Cortex of kidney (tissue), 1 donor: ENCODE measurements around the gene AP2A1.

ENCODE experiments used
- DNase-seq: peaks from one replicate; lab custom pipeline; 2025; lab: John Stamatoyannopoulos, UW

The AP2A1 gene

DNA sequence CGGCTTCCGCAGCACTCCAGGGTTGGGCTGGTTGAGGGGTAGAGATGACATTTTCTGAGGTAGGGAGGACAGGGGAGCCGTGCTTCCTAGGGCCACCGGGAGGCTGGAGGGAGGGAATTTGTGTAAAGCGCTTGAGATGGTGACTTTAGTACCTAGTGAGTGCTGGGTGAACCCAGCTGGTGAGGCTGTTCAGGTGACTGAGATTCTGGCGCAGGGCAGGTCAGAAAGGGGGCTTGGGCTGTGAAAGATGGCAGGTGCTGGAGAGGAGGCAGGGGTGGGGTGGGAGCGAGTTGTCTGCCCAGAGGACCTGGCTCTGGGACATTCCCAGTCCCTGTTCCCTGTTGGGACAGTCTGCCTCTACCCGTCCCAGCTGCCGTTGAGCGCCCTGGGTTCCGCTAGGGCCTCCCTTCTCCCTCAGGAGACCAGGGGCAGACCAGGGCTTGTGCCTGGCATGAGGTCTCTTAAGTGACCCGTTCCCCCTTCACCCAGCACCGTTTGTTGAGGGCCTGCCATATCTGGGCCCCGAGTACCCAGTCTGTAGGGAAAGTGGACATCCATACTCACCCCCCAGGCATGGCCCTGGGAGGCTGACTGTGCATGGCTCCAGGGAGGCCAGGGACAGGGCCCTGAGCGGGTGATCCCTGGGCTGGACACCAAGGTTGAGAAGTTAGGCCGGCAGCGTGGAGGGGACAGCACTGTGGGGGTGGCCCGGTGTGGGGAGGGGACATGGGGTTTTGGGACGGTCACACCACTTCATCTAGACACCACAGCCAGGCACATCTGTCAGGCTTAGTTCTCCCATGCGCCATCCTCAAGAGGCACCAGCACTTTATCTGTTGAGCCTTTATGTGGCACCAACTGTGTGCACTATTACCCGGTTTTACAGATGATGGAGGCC is 89.1 kb downstream of the AP2A1 start:
- DNase-seq, result no peak

DNA sequence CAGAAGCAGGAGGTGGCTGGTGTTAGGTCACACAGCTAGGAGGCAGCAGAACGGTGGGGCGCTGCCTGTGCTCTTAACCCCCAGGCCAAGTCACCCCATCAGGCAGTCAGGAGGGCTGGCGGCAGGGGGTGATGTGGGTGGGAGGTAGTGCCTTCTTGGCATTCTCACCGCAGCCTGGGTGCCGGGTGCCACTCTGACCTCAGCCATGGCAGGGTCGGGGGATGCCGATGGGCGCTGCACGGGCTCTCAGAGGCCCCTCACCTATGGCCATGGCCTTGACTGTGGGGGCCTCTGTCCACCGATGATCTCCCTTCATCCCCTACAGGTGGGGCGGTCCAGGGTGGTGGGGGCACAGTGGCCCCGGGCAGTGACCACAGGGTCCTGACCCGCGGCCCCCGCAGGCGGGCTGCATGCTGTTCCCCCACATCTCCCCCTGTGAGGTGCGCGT is 89.8 kb downstream of the AP2A1 start:
- DNase-seq, result no peak
